ENCODE measurements around the gene VCAM1.

DNA sequence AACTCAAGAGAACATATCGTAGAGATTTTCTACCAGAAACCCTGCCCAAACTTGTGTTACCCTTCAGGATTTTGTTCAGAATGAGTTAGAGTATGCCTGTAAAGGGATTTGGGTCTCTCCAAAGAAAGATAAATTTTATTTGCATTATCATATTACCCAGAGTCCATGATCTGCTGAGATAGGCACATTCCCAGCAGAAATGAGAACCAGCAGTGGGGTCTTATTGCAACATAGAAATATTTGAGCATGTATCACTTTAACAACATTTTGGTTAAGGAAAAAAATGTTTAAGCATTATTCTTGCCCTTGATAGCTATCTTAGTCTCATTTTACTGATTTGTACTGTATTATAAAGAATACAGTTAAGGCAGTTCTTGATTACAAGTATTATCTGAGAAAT, 10.6 kb downstream of the VCAM1 start:
- TF ChIP-seq CTCF (IDR thresholded peaks at IDR 0.05; ENCODE audit: insufficient read depth, low read length), result no peak
- TF ChIP-seq POLR2AphosphoS5 (IDR thresholded peaks at IDR 0.05; ENCODE audit: low read depth), result no peak
- TF ChIP-seq GABPA (IDR thresholded peaks at IDR 0.05; ENCODE audit: low read depth), result no peak
- TF ChIP-seq SPI1 (IDR thresholded peaks at IDR 0.05; ENCODE audit: borderline replicate concordance, low read depth), result no peak

Data from HL-60 (cell line).